IMR-90 (cell line): ENCODE results near the gene FAM180A. TPM values are rescaled to one million over a fixed set of nuclear protein-coding genes. Genes with fewer than 3 reads are reported as not detected.

ENCODE experiments used
- ATAC-seq: fragments of 200-7000 bp; cut with Tn5 transposase; 2 replicates; pipeline ENCODE4 v1.9.1; 2020; ENCODE audit warnings: low read depth, mild to moderate bottlenecking, moderate library complexity
- BruUV-seq: library from RNA; stranded (reverse); fragments of 400-500 nt; replicated peaks from 2 replicates; lab custom pipeline; 2021; lab: Mats Ljungman, UMichigan
- CTCF ChIA-PET: fragments of 300-600 bp; formaldehyde crosslinking; extraction: SDS; loops from one replicate; lab custom pipeline; 2021; ENCODE audit warnings: antibody characterized with exemption; lab: Yijun Ruan, JAX
- POLR2A ChIA-PET: fragments of 300-600 bp; sonication (Branson Sonifier 250); formaldehyde crosslinking; loops from one replicate; lab custom pipeline; 2022; ENCODE audit warnings: antibody characterized with exemption; ENCODE audit not compliant: unreplicated experiment; lab: Charles Lee
- DNase-seq: peaks from one replicate; pipeline ENCODE4 v3.0.0; 2013
- H2AFZ ChIP-seq: replicated peaks from 2 replicates; pipeline ENCODE3; 2013; ENCODE audit warnings: low read length, mild to moderate bottlenecking; ENCODE audit not compliant: poor library complexity
- H2AK5ac ChIP-seq: 2 replicates; pipeline ENCODE4 v1.6.1; 2013; ENCODE audit warnings: low read depth, low read length, inconsistent platforms
- H2AK9ac ChIP-seq: replicated peaks from 2 replicates; pipeline ENCODE3; 2013; ENCODE audit warnings: mild to moderate bottlenecking, low read depth, low read length, moderate library complexity; ENCODE audit not compliant: poor library complexity
- H2BK120ac ChIP-seq: 2 replicates; pipeline ENCODE4 v1.6.1; 2013; ENCODE audit warnings: low read depth, low read length, inconsistent platforms
- H2BK15ac ChIP-seq: 3 replicates; pipeline ENCODE4 v1.6.1; 2013; ENCODE audit warnings: low read depth, low read length, inconsistent platforms
- H2BK20ac ChIP-seq: 2 replicates; pipeline ENCODE4 v1.6.1; 2013; ENCODE audit warnings: low read depth, mild to moderate bottlenecking, inconsistent platforms, low read length, moderate library complexity
- H2BK5ac ChIP-seq: 2 replicates; pipeline ENCODE4 v1.6.1; 2013; ENCODE audit warnings: mild to moderate bottlenecking, low read depth, low read length, inconsistent platforms; ENCODE audit not compliant: poor library complexity, severe bottlenecking
- H3K14ac ChIP-seq: replicated peaks from 2 replicates; pipeline ENCODE4 v1.6.1; 2013; ENCODE audit warnings: low read depth, low read length, inconsistent platforms
- H3K18ac ChIP-seq: 2 replicates; pipeline ENCODE4 v1.6.1; 2013; ENCODE audit warnings: low read depth, low read length, control low read depth
- H3K23ac ChIP-seq: 2 replicates; pipeline ENCODE4 v1.6.1; 2013; ENCODE audit warnings: low read depth, low read length, inconsistent platforms
- H3K27ac ChIP-seq: 2 replicates; pipeline ENCODE4 v1.5.1; 2013; ENCODE audit warnings: mild to moderate bottlenecking, control low read depth, low read length; ENCODE audit not compliant: insufficient read depth
- H3K27me3 ChIP-seq: 2 replicates; pipeline ENCODE4 v1.6.1; 2013; ENCODE audit warnings: low read length; ENCODE audit not compliant: control insufficient read depth, insufficient read depth
- H3K36me3 ChIP-seq: 2 replicates; pipeline ENCODE4 v1.6.1; 2013; ENCODE audit warnings: low read length, mixed read lengths; ENCODE audit not compliant: control insufficient read depth, insufficient read depth
- H3K4ac ChIP-seq: 2 replicates; pipeline ENCODE4 v1.6.1; 2013; ENCODE audit warnings: low read depth, low read length, inconsistent platforms
- H3K4me1 ChIP-seq: 2 replicates; pipeline ENCODE4 v1.6.1; 2013; ENCODE audit warnings: low read length, mixed read lengths; ENCODE audit not compliant: control insufficient read depth, insufficient read depth
- H3K4me2 ChIP-seq: 2 replicates; pipeline ENCODE4 v1.6.1; 2013; ENCODE audit warnings: low read depth, mild to moderate bottlenecking, control low read depth, low read length, moderate library complexity
- H3K4me3 ChIP-seq: 2 replicates; pipeline ENCODE4 v1.5.1; 2013; ENCODE audit warnings: low read depth, mild to moderate bottlenecking, control low read depth, low read length, moderate library complexity; ENCODE audit not compliant: insufficient read depth
- H3K56ac ChIP-seq: 2 replicates; pipeline ENCODE4 v1.6.1; 2013; ENCODE audit warnings: low read length, inconsistent platforms; ENCODE audit not compliant: insufficient read depth; ENCODE audit errors: extremely low read depth
- H3K79me1 ChIP-seq, 2 experiments: 2 replicates each; pipeline ENCODE4 v1.6.1; 2013; ENCODE audit warnings: low read length in 2 of 2, inconsistent platforms in 1 of 2, low read depth in 1 of 2
- H3K9ac ChIP-seq: 2 replicates; pipeline ENCODE4 v1.6.1; 2013; ENCODE audit warnings: low read depth, low read length, control low read depth
- H3K9me1 ChIP-seq: 2 replicates; pipeline ENCODE4 v1.6.1; 2013; ENCODE audit warnings: low read length, inconsistent platforms; ENCODE audit not compliant: insufficient read depth
- H3K9me3 ChIP-seq: 2 replicates; pipeline ENCODE4 v1.6.1; 2013; ENCODE audit warnings: low read length; ENCODE audit not compliant: control insufficient read depth, insufficient read depth
- H4K20me1 ChIP-seq: 2 replicates; pipeline ENCODE4 v1.6.1; 2013; ENCODE audit warnings: low read length, inconsistent platforms; ENCODE audit not compliant: insufficient read depth
- H4K5ac ChIP-seq: 2 replicates; pipeline ENCODE4 v1.6.1; 2013; ENCODE audit warnings: mild to moderate bottlenecking, low read depth, low read length, control low read depth
- H4K8ac ChIP-seq, 2 experiments: 2 replicates each; pipeline ENCODE4 v1.6.1; 2013; ENCODE audit warnings: low read depth in 2 of 2, low read length in 2 of 2, control low read depth in 1 of 2, inconsistent platforms in 1 of 2
- H4K91ac ChIP-seq: 2 replicates; pipeline ENCODE4 v1.6.1; 2013; ENCODE audit warnings: low read depth, low read length, inconsistent platforms; ENCODE audit not compliant: insufficient read depth
- BHLHE40 ChIP-seq: fragments of 150-350 bp; IDR thresholded peaks from 2 replicates; pipeline ENCODE4 v1.6.1; 2016; ENCODE audit warnings: mild to moderate bottlenecking, low read depth, low read length
- CEBPB ChIP-seq: IDR thresholded peaks from 2 replicates; pipeline ENCODE4 v1.6.1; 2012; ENCODE audit warnings: low read depth, low read length, improper control_type of control experiment
- CHD1 ChIP-seq: IDR thresholded peaks from 2 replicates; pipeline ENCODE4 v1.6.1; 2012; ENCODE audit warnings: low read depth, low read length, improper control_type of control experiment
- FOS ChIP-seq: fragments of 150-350 bp; IDR thresholded peaks from 2 replicates; pipeline ENCODE4 v1.6.1; 2016; ENCODE audit warnings: low read depth, low read length
- MAFK ChIP-seq: IDR thresholded peaks from 2 replicates; pipeline ENCODE4 v1.6.1; 2012; ENCODE audit warnings: low read depth, low read length, improper control_type of control experiment
- MAZ ChIP-seq: IDR thresholded peaks from 2 replicates; pipeline ENCODE4 v1.6.1; 2012; ENCODE audit warnings: low read depth, mild to moderate bottlenecking, low read length, improper control_type of control experiment, moderate library complexity, borderline replicate concordance
- MXI1 ChIP-seq: IDR thresholded peaks from 2 replicates; pipeline ENCODE4 v1.6.1; 2012; ENCODE audit warnings: low read depth, mild to moderate bottlenecking, low read length, moderate library complexity, borderline replicate concordance
- NFE2L2 ChIP-seq: fragments of 150-350 bp; IDR thresholded peaks from 2 replicates; pipeline ENCODE4 v1.6.1; 2016; ENCODE audit warnings: low read depth, mild to moderate bottlenecking, low read length
- POLR2A ChIP-seq: IDR thresholded peaks from 2 replicates; pipeline ENCODE4 v1.6.1; 2012; ENCODE audit warnings: mild to moderate bottlenecking, low read depth, low read length
- RAD21 ChIP-seq: IDR thresholded peaks from 2 replicates; pipeline ENCODE4 v1.6.1; 2012; ENCODE audit warnings: low read length, improper control_type of control experiment
- RCOR1 ChIP-seq: IDR thresholded peaks from 2 replicates; pipeline ENCODE4 v1.6.1; 2012; ENCODE audit warnings: mild to moderate bottlenecking, low read length, improper control_type of control experiment; ENCODE audit not compliant: insufficient replicate concordance
- RFX5 ChIP-seq: IDR thresholded peaks from 2 replicates; pipeline ENCODE4 v1.8.0; 2012; ENCODE audit warnings: low read depth, mild to moderate bottlenecking, low read length, moderate library complexity
- SMC3 ChIP-seq: fragments of 150-350 bp; IDR thresholded peaks from 2 replicates; pipeline ENCODE4 v1.6.1; 2016; ENCODE audit warnings: low read depth, mild to moderate bottlenecking, antibody characterized with exemption, low read length, moderate library complexity
- WGBS, 2 experiments: methylation state at CpG; one replicate each; pipeline versions ENCODE4 v1.1.5 to v1.1.7; 2013; ENCODE audit warnings: missing lambda C conversion rate in 2 of 2; ENCODE audit not compliant: insufficient read length in 1 of 2; ENCODE audit errors: extremely low coverage in 2 of 2; 5-methylcytosine and 5-hydroxymethylcytosine counted together
- dilution Hi-C: fragments of 300-500 bp; cut with HindIII; formaldehyde crosslinking; loops from one replicate; pipeline ENCODE4 v1.14.3; 2018; ENCODE audit warnings: low sequenced_read_pairs; ENCODE audit not compliant: unreplicated experiment
- in situ Hi-C: fragments of 300-500 bp; cut with MboI; formaldehyde crosslinking; loops from 3 replicates; pipeline ENCODE4 v1.14.3; 2019; ENCODE audit warnings: low sequenced_read_pairs, inconsistent platforms, mixed read lengths
- intact Hi-C: fragments of 100-400 bp; cut with micrococcal nuclease; formaldehyde crosslinking; loops from 2 replicates; pipeline ENCODE4 v1.10.0; 2022
- polyA plus RNA-seq, 3 experiments: library from polyadenylated mRNA; depleted of rRNA; stranded (reverse); fragments of >200 nt; gene quantifications; 2 replicates each; pipeline ENCODE4 v1.2.3, GENCODE V29; 2012; ENCODE audit warnings: low replicate concordance in 1 of 3
- total RNA-seq: library from RNA; depleted of rRNA; stranded (reverse); fragments of >200 nt; gene quantifications from 2 replicates; pipeline ENCODE4 v1.2.3, GENCODE V29; 2012
- TF ChIP-seq, protein P1 (sequence below): conservative IDR thresholded peaks from 2 replicates; pipeline ENCODE4 v1.5.1; 2012; ENCODE audit warnings: mild to moderate bottlenecking, low read depth, low read length, improper control_type of control experiment
- TF ChIP-seq, protein P2 (sequence below): fragments of 150-350 bp; IDR thresholded peaks from 2 replicates; pipeline ENCODE4 v1.6.1; 2017; ENCODE audit warnings: mild to moderate bottlenecking, antibody characterized with exemption, low read length, low read depth
- TF ChIP-seq, protein P3 (sequence below): fragments of 150-350 bp; IDR thresholded peaks from 2 replicates; pipeline ENCODE4 v1.6.1; 2016; ENCODE audit warnings: low read depth, mild to moderate bottlenecking, low read length, moderate library complexity, borderline replicate concordance

The FAM180A gene
- total and polyA plus RNA-seq, 2 of the 4 experiments (the other 2 are of a cell fraction), result 1.3 to 2.0 TPM

DNA sequence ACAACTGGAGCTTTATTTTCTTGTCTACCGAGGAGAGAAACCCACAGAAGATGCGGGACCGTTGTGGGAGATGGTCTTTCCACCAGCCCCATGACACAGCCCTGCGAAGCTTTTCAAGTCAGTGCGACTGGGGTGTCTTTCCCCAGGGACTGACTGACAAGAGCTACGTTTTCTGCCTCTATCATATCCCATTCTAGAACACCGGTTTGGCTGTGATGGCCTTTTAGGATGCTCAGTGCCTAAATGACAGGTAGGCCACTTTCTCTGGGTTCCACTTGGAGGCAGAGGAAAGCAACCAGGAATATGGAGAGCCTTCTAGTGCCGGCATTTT, 37.5 kb downstream of the FAM180A start:
- no CpG with 5 or more reads among the region's 8 CpGs for WGBS, 2 experiments
- no peak overlapping the region for H3K27ac ChIP-seq
- H3K4me3 ChIP-seq, result no peak overlapping the region
- DNase-seq (no peak), ATAC-seq (no peak)
- no peaks in the 10 kb centered on the region for H3K9me3 ChIP-seq
- CTCF ChIA-PET, result interaction anchor here (1.3 kb wide), 1 partner anchor 38 kb away, joined by 8 read pairs; no protein-coding TSS in a partner anchor
- no peak overlapping the region for H2AFZ ChIP-seq
- no peak overlapping the region for H2BK120ac ChIP-seq
- no peaks in the 10 kb centered on the region for H3K27me3 ChIP-seq
- peaks cover 33% of the 10 kb centered on the region for H3K9me1 ChIP-seq
- TF ChIP-seq CEBPB (no peak), MXI1 (no peak), RFX5 (no peak), CHD1 (no peak), RAD21 (no peak), MAFK (no peak), POLR2A (no peak), MAZ (no peak), FOS (no peak), RCOR1 (no peak), BHLHE40 (no peak), NFE2L2 (no peak), SMC3 (no peak)
- TF ChIP-seq, protein P1, sequence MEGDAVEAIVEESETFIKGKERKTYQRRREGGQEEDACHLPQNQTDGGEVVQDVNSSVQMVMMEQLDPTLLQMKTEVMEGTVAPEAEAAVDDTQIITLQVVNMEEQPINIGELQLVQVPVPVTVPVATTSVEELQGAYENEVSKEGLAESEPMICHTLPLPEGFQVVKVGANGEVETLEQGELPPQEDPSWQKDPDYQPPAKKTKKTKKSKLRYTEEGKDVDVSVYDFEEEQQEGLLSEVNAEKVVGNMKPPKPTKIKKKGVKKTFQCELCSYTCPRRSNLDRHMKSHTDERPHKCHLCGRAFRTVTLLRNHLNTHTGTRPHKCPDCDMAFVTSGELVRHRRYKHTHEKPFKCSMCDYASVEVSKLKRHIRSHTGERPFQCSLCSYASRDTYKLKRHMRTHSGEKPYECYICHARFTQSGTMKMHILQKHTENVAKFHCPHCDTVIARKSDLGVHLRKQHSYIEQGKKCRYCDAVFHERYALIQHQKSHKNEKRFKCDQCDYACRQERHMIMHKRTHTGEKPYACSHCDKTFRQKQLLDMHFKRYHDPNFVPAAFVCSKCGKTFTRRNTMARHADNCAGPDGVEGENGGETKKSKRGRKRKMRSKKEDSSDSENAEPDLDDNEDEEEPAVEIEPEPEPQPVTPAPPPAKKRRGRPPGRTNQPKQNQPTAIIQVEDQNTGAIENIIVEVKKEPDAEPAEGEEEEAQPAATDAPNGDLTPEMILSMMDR, result no peak
- TF ChIP-seq, protein P2, sequence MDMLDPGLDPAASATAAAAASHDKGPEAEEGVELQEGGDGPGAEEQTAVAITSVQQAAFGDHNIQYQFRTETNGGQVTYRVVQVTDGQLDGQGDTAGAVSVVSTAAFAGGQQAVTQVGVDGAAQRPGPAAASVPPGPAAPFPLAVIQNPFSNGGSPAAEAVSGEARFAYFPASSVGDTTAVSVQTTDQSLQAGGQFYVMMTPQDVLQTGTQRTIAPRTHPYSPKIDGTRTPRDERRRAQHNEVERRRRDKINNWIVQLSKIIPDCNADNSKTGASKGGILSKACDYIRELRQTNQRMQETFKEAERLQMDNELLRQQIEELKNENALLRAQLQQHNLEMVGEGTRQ, result no peak
- TF ChIP-seq, protein P3, sequence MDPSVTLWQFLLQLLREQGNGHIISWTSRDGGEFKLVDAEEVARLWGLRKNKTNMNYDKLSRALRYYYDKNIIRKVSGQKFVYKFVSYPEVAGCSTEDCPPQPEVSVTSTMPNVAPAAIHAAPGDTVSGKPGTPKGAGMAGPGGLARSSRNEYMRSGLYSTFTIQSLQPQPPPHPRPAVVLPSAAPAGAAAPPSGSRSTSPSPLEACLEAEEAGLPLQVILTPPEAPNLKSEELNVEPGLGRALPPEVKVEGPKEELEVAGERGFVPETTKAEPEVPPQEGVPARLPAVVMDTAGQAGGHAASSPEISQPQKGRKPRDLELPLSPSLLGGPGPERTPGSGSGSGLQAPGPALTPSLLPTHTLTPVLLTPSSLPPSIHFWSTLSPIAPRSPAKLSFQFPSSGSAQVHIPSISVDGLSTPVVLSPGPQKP, result no peak
- H3K9ac ChIP-seq, result no peak overlapping the region
- H4K5ac ChIP-seq, result no peak overlapping the region
- intact Hi-C loops (no loop called here), in situ Hi-C loops (no loop called here), dilution Hi-C loops (no loop called here)
- no peak overlapping the region for H3K23ac ChIP-seq
- no peak overlapping the region for H3K4me2 ChIP-seq
- no TSS peak for BruUV-seq
- no peak overlapping the region for H2BK5ac ChIP-seq
- no peak overlapping the region for H2AK9ac ChIP-seq
- no peak overlapping the region for H4K8ac ChIP-seq
- 0 out of 2 replicates have a peak overlapping the region, but pooled peaks have one; percentile 4 for H2AK5ac ChIP-seq
- no peak overlapping the region for H3K56ac ChIP-seq
- no peak overlapping the region for H3K4ac ChIP-seq
- peaks cover 0 to 8% of the 10 kb centered on the region in 2 experiments; a peak in 2 of 4 replicates for H3K79me1 ChIP-seq
- POLR2A ChIA-PET, result no interaction called here
- no peaks in the 10 kb centered on the region for H3K36me3 ChIP-seq
- no peak overlapping the region for H3K14ac ChIP-seq
- peaks cover 23% of the 10 kb centered on the region for H3K4me1 ChIP-seq
- H2BK20ac ChIP-seq, result no peak overlapping the region
- no peaks in the 10 kb centered on the region for H4K20me1 ChIP-seq
- no peak overlapping the region for H3K18ac ChIP-seq
- no peak overlapping the region for H2BK15ac ChIP-seq
- H4K91ac ChIP-seq, result no peak overlapping the region
